ENCODE data around the gene DDIT3. TPM values are rescaled to one million over a fixed set of nuclear protein-coding genes. Genes with fewer than 3 reads are reported as not detected.

DDIT3 gene
- polyA plus RNA-seq, 1 experiment, result 64.9 TPM

DNA sequence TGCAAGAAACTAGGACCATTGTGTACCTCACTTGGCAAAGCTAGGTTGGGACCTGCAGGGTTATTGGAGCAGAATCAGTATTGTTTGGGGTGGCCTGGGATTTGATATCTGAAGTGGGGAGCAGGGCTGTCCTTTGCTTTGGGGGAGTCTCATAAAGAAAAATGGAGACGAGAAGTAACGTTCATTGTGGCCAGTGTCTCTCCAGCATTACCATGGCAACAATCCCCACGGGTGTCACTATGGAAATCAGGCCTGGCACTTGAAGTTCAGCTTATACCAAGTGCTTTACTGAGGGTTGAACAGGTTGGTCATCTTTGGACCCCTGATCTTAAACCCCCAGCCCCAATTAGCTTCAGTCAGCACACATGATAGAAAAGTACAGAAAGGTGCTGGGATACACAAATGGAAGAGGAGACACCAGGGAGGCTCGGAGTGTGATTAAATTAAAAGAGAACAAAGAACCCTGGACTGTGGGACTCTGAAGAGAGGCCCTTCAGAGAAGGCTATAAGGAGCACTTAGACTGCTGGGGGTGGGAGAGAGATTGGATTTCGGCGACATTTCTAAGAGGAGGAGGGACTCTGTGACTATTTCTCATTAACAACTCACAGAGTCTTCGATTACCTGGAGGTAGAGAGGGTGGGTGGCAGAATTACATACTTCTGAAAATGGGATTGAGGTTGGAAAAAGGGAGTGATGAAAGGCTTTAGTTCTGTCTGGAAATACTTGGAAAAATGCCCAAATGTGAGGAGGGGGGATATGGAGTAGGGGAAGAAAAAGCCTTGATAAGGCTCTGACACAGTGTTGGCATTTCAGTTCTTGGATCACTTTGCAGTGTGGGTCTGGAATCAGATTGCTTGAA, 33.3 kb upstream of the DDIT3 start:
- DNase-seq (ENCODE audit: low read depth, low spot score), result no peak
- no peak overlapping the region for H3K27ac ChIP-seq (ENCODE audit: low read depth, low read length)
- ChIA-PET POLR2A (interaction anchor here (1.0 kb wide), 1 partner anchor 58 kb away, joined by 3 read pairs; the partner anchor contains the start of gene ARHGEF25), CTCF (interaction anchor here (0.9 kb wide), 2 partner anchors 30 kb away, joined by 3 read pairs; no protein-coding TSS in a partner anchor)
- peaks cover 40% of the 10 kb centered on the region for H3K27me3 ChIP-seq (ENCODE audit: control insufficient read depth, insufficient read depth, low read length)
- no peak overlapping the region for H3K4me3 ChIP-seq (ENCODE audit: low read depth, low read length)
- TF ChIP-seq, protein P1, sequence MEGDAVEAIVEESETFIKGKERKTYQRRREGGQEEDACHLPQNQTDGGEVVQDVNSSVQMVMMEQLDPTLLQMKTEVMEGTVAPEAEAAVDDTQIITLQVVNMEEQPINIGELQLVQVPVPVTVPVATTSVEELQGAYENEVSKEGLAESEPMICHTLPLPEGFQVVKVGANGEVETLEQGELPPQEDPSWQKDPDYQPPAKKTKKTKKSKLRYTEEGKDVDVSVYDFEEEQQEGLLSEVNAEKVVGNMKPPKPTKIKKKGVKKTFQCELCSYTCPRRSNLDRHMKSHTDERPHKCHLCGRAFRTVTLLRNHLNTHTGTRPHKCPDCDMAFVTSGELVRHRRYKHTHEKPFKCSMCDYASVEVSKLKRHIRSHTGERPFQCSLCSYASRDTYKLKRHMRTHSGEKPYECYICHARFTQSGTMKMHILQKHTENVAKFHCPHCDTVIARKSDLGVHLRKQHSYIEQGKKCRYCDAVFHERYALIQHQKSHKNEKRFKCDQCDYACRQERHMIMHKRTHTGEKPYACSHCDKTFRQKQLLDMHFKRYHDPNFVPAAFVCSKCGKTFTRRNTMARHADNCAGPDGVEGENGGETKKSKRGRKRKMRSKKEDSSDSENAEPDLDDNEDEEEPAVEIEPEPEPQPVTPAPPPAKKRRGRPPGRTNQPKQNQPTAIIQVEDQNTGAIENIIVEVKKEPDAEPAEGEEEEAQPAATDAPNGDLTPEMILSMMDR (IDR thresholded peaks at IDR 0.05; ENCODE audit: low read depth, low read length), result no peak
- no peaks in the 10 kb centered on the region for H3K9me3 ChIP-seq (ENCODE audit: control insufficient read depth, insufficient read depth, low read length)

DNA sequence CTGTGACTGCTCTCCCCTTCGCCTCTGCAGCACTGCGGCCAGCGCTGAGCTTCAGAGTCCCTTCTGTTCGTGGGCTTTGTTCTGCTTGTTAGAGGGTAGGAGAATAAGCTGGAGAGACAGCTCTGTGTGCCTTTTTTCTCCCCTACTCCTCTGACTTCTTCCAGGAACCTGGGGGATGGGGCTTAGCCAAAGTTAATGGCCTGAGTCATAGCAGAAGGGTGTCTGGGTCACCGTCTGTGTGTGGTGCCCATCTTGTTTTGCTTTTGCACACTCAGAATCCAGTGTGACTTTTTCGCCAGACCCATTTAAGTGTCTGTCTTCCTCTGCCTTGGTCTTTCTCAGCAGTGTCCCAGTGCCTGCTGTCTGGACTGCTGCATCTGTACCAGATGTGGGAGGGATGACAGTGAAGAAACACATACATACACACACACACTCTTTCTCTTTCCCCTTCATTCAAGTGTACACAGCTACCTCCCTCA, 32.6 kb upstream of the DDIT3 start:
- no peaks in the 10 kb centered on the region for H3K9me3 ChIP-seq (ENCODE audit: control insufficient read depth, insufficient read depth, low read length)
- ChIA-PET POLR2A (interaction anchor here (1.0 kb wide), 1 partner anchor 58 kb away, joined by 3 read pairs; the partner anchor contains the start of gene ARHGEF25), CTCF (interaction anchor here (0.9 kb wide), 1 partner anchor 31 kb away, joined by 3 read pairs; no protein-coding TSS in a partner anchor)
- no peak for DNase-seq (ENCODE audit: low read depth, low spot score)
- H3K27me3 ChIP-seq (ENCODE audit: control insufficient read depth, insufficient read depth, low read length), result peaks cover 45% of the 10 kb centered on the region
- no peak overlapping the region for H3K27ac ChIP-seq (ENCODE audit: low read depth, low read length)
- TF ChIP-seq, protein P1 (IDR thresholded peaks at IDR 0.05; ENCODE audit: low read depth, low read length), result no peak
- H3K4me3 ChIP-seq (ENCODE audit: low read depth, low read length), result no peak overlapping the region

DNA sequence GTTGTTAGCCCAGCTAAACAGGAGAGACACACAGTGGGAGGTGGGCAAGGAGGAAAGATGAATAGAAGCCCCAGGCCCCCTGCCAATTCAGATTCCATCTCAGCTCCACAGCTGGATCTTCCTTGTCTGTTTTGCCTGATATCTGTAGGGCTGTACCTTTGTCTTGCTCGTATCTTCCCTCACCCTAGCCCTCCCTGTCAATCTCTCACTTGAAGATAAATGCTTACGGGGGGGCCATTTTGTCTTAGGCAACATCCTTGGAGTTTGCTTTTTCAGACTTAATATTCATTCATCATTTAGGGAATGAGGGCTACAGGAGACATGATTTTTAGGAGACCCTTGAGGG, 32.0 kb upstream of the DDIT3 start:
- no peak overlapping the region for H3K4me3 ChIP-seq (ENCODE audit: low read depth, low read length)
- H3K27ac ChIP-seq (ENCODE audit: low read depth, low read length), result no peak overlapping the region
- CTCF ChIA-PET, result interaction anchor here (0.9 kb wide), 1 partner anchor 31 kb away, joined by 3 read pairs; no protein-coding TSS in a partner anchor
- TF ChIP-seq, protein P1 (IDR thresholded peaks at IDR 0.05; ENCODE audit: low read depth, low read length), result no peak
- POLR2A ChIA-PET, result no interaction called here
- H3K9me3 ChIP-seq (ENCODE audit: control insufficient read depth, insufficient read depth, low read length), result no peaks in the 10 kb centered on the region
- no peak for DNase-seq (ENCODE audit: low read depth, low spot score)
- peaks cover 45% of the 10 kb centered on the region for H3K27me3 ChIP-seq (ENCODE audit: control insufficient read depth, insufficient read depth, low read length)

DNA sequence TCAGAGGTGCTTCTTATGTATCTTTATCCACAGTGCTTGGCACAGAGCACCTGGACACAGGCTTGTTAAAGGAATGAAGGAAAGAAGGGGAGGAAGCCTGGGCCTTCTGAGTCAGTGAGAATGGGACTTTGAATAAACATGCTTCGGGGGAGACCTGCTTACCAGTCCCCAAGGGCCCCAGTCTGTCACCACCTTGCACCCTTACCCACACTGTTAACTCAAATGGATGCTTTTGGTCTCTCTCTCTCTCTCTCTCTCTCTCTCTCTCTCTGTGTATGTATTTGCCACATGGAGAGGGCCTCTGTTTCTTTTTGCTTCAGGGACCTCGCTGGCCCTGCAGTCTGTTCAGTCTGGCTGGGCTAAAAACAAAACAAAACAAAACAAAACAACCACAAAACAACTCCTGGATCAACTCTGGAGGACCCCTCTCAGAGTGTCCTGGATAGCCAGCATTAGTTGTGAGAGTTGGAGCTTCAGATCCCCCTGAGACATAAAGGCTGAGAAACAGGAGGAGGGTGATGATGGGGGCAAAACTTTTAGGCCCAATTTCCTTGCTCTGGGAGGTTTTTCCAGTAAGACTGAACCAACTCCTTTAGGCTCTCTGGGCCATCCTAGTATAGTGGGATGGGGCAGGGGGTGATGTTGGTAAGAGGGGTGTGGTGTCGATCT, 31.5 kb upstream of the DDIT3 start:
- H3K9me3 ChIP-seq (ENCODE audit: control insufficient read depth, insufficient read depth, low read length), result peaks cover 2% of the 10 kb centered on the region; the same call in 1 of the 2 replicates
- DNase-seq (ENCODE audit: low read depth, low spot score), result no peak
- POLR2A ChIA-PET, result no interaction called here
- TF ChIP-seq, protein P1 (IDR thresholded peaks at IDR 0.05; ENCODE audit: low read depth, low read length), result no peak
- CTCF ChIA-PET, result no interaction called here
- peaks cover 45% of the 10 kb centered on the region for H3K27me3 ChIP-seq (ENCODE audit: control insufficient read depth, insufficient read depth, low read length)
- no peak overlapping the region for H3K4me3 ChIP-seq (ENCODE audit: low read depth, low read length)
- no peak overlapping the region for H3K27ac ChIP-seq (ENCODE audit: low read depth, low read length)
